Cardiac fibroblast (primary cell): ENCODE results near the gene PHF21A.

Experiments
- DNase-seq, 2 donors: peaks; one replicate each; pipeline versions ENCODE4 v3.0.0 to v3.0.0-alpha.2; 2010; ENCODE audit warnings: low read depth in 2 of 2
- H3K4me3 ChIP-seq, 2 donors: replicated peaks in 1 of 2; 1 replicate in 1 of 2; 2 replicates in 1 of 2; pipeline ENCODE4 v1.5.1; 2011; ENCODE audit warnings: low read depth in 2 of 2, low read length in 2 of 2, mild to moderate bottlenecking in 2 of 2, moderate library complexity in 1 of 2
- TF ChIP-seq, protein P1 (sequence below): IDR thresholded peaks from one replicate; pipeline ENCODE4 v1.5.1; 2011; ENCODE audit warnings: low read depth, mild to moderate bottlenecking, low read length, inconsistent platforms

PHF21A gene

DNA sequence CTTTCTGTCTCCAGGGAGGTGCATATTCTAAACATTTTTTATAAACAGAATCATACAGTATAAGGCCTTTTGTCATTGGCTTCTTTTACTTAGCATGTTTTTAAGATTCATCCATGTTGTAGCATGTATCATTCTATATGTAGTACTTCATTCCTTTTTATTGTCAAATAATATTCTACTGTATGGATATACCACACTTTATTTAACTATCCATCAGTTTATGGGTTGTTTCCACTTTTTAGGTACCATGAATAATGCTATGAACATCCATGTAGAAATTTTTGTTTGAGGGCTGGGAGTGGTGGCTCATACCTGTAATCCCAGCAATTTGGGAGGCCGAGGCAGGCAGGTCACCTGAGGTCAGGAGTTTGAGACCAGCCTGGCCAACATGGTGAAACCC lies 73.1 kb downstream of the PHF21A start:
- DNase-seq, result no peak
- TF ChIP-seq, protein P1, sequence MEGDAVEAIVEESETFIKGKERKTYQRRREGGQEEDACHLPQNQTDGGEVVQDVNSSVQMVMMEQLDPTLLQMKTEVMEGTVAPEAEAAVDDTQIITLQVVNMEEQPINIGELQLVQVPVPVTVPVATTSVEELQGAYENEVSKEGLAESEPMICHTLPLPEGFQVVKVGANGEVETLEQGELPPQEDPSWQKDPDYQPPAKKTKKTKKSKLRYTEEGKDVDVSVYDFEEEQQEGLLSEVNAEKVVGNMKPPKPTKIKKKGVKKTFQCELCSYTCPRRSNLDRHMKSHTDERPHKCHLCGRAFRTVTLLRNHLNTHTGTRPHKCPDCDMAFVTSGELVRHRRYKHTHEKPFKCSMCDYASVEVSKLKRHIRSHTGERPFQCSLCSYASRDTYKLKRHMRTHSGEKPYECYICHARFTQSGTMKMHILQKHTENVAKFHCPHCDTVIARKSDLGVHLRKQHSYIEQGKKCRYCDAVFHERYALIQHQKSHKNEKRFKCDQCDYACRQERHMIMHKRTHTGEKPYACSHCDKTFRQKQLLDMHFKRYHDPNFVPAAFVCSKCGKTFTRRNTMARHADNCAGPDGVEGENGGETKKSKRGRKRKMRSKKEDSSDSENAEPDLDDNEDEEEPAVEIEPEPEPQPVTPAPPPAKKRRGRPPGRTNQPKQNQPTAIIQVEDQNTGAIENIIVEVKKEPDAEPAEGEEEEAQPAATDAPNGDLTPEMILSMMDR, result no peak
- H3K4me3 ChIP-seq, result no peak overlapping the region

DNA sequence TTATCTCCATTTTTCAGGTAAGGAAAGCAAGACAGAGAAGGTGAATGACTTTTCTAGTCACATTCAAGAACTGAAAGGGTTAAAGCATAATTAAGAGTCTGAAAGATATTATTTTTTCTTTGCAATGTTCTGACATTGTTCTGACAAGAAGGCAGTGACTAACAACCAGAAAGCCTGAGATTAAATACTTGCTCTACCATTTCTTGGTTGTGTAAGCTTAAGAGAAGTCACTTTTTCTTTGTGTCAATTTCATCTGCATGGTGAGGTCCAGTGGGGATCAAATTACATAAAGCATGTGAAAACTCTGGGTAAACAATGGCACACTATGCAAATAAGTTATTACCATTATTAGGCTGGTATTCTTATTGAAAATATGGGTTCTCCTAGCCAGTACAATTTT lies 73.7 kb downstream of the PHF21A start:
- DNase-seq, result peak; percentile 41 to 43
- H3K4me3 ChIP-seq, result no peak overlapping the region
- TF ChIP-seq, protein P1, result no peak

DNA sequence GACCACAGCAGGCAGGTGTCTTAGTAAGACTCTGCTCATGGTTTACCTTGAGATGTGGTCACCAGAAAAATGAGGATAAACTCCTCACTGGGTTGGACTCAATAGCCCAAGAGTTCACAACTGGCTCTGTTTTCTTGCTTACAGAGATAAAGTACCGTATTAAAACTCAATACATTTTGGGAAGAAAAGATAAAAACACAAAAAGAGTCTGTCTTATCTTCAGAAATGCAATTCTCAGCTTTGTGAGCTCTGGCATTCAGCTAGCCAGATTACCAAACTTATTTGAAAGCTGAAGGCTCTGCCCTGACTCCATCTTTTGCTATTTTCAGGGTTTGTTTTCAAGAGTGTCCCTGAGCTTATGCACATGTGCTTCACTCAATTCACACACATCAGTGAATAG lies 75.4 kb downstream of the PHF21A start:
- no peak for DNase-seq
- TF ChIP-seq, protein P1, result no peak
- H3K4me3 ChIP-seq, result no peak overlapping the region

DNA sequence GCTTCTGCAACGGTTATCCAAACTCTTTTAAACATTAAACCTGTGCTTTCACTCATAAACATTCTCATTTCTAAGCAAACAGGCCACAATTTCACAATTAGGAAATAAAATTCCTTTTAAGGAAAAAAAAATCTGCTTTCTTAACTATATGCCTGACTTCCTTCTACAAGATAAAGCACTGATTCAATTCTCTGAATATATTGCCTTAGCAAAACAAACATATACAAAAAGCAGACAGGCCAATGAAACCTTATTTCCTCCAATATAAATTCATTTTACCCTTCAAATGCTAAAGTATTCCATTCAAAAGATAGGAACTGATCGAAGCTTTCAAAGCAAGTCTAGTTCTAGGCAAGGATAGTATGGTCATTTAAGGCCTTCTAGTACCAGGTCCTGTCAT lies 76.7 kb downstream of the PHF21A start:
- DNase-seq, result no peak
- TF ChIP-seq, protein P1, result no peak

DNA sequence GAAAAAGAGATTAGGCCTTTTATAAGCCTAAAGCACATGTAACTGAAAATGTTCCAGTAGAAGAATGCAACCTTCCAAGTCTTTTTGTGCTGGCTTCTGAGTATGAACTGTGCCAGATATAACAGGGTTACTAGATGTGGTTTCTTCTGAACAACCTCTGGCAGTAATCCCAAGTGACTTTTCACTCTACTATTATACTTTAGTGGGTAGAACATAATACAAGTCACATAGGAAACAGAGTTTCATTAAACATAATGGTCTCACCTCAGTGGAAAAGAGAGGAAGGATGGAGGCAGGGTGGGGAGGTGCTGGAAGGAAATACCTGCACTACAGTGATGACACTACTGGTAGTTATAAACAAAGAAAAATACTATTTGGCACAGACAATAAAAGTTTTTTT lies 81.3 kb downstream of the PHF21A start:
- TF ChIP-seq, protein P1, result no peak
- DNase-seq, result peak; percentile 66 to 79
- no peak overlapping the region for H3K4me3 ChIP-seq

More for the DNA sequence above, 76.7 kb downstream of the PHF21A start:
- no peak overlapping the region for H3K4me3 ChIP-seq

DNA sequence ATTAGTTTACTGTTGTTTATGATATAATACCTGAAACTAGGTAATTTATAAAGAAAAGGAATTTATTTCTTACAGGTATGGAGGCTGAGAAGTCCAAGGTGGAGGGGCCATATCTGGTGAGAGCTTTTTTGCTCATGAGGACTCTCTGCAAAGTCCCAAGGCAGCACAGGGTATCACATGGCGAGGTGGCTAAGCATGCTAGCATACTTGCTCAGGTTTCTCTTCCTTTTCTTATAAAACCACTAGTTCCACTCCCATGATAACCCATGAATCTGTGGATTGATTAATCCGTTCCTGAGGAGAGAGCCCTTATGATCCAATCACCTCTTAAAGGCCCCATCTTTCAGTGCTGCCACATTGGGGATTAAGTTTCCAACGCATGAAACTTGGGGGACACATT lies 82.7 kb downstream of the PHF21A start:
- no peak overlapping the region for H3K4me3 ChIP-seq
- no peak for DNase-seq
- TF ChIP-seq, protein P1, result no peak

DNA sequence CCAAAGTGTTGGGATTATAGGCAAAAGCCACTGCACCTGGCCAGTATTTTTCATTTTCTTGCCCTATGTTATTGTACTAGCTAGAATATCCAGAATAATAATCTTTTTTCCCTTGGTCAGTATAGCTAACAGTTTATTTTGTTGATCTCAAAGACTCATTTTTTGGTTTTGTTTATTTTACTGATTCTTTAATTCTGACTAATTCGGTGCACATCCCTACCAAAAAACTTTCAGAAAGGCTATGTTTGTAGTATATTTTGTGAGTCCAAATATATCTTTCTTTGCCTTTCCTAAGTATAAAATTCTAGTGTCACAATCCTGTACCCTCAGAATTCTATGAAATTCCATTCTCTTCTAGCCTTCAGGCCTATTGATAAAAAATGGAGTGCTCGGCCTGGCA lies 84.3 kb downstream of the PHF21A start:
- DNase-seq, result no peak
- no peak overlapping the region for H3K4me3 ChIP-seq
- TF ChIP-seq, protein P1, result no peak
